Epidermal melanocyte (primary cell): ENCODE measurements around the gene CCDC39.

Source experiments
- DNase-seq: peaks from one replicate; pipeline ENCODE4 v3.0.0; 2011; ENCODE audit warnings: low spot score; ENCODE audit not compliant: insufficient read length

CCDC39 gene

DNA sequence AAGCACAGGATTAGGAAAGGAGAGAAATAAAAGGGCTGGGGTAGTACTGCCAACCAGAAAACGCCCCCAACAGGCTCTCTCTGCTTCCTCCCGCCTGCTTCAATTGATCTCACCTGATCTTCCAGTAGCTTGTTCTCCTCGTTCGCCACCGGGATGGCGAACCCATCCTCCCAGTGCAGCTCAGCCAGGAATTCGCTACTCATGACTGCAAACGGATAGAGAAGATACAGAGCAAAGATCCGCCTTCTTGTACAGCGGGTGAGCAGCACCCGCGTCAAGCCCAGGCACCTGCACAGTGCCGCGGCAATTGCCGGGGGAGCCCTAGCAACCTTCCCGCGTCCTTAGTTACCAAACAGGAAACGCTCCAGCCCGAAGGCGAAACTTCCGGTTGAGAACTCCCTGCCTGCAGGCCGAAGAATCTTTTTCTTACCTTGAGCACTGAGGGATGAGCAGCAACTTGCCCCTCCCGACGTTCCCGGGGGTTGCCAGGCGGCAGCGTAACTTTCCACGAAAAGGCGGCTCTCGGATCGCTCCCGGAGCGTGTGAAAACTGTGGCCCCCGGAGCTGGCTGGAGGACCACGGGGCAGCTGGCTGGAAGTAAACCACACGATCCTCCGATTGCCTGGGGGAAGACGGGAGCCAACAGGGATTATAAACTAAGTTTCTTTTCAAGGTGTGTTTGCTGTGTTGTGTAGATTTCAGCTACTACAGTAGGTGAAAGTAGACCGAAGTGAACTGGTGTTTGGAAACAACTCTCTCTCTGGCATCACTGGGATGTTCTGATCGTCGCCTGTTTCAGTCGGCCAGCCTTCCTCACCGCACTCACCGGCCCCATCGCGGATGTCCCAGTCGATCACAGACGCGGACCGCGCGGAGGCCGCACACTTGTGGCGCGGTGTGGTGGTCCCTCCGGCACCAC lies at the start of gene CCDC39:
Gene CCDC39 (minus strand): TSS at position 312 of the 919 bp plus-strand sequence. CDS start 109 bp downstream, at position 203.
- peak; percentile 23 for DNase-seq

DNA sequence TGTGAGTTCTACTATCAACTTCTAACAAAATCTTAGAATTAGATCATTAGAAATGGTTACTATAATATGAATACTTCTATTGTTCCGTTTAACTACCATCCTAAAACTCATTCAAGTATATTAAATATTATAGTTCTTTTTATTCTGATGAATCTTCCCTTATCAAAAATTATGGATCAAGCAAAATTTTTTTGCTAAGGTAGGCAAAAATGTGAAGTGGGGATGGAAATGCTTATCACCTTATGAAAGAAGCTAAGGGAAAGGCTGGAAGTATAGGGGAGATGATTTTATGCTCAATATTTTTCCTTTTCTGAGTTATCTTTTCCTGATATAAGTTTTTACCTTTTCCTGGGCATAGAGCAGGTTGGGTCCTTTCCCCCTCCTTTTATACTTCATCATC lies 40.7 kb upstream of the CCDC39 start:
- no peak for DNase-seq

DNA sequence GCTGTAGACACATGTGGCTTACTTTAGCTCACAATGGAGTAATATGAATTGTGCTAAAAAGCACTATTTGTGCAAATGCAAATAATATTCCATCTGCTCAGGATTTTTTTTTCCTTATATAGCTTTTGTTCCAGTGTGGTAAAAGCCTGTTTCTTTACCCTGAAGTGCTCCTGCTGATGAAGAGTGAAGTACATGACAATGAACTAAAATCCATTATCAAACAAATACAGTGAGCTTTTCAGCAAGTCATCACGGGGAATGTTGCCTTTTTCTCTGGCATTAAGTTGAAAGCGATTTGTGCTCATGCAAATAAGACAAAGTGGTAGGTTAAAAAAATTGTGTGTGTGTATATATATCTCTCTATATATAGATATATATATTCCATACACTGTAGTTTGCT lies 28.6 kb upstream of the CCDC39 start:
- DNase-seq = no peak

DNA sequence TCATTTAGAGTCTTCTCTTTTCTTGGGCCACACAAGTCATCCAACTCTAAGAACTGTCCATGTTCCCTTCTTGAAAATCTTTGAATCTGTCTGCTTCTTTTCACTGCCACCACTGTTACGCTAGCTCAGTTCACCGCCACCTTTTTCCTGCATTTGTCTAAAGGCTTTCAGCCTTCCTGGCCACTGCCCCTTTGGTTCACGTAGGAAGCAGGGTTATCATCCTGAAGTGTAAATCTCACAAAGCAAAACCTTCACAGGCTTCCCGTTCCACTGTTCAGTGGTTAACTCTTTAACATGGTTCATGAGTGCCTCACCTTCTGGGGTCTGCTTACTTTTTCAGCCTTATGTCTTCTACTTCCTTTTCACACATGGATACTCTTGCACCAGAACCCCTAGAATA lies 26.3 kb upstream of the CCDC39 start:
- no peak for DNase-seq

DNA sequence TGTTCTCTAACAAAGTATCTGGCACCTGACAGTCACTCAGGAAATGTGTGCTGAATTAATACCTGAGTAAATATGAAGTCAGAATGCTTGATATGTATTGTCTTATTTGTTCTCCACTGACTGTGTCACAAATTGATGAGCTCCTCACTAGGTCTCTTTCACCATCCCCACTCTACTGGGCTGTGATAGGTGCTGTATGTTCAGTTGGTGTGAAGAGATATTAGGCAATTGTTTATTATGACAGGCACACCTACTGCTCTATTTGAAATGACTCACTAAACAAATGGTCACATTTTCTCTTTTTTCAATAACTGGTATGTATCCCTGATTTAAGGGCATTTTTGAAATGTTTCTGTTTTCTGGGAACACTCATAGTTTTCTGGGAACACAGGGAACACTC lies 25.2 kb upstream of the CCDC39 start:
- DNase-seq = no peak

DNA sequence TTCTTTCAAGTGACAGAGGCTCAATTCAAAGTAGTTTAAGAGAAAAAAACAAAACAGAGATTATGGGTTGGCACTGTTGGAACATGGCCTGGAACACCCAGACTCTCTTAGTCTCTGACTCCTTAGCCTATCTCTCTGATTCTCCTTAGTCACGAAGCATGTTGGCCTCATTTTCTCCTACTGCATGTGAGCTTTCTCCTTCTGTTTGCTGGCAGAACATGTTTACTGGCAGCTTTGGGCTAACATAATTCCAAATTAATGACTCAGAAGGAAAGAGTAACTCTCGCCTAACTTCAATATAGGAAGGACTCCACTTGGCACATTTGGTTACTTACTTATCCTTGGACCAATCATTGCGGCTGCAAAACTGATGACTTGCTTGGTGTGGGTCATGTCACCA lies 21.7 kb upstream of the CCDC39 start:
- no peak for DNase-seq

DNA sequence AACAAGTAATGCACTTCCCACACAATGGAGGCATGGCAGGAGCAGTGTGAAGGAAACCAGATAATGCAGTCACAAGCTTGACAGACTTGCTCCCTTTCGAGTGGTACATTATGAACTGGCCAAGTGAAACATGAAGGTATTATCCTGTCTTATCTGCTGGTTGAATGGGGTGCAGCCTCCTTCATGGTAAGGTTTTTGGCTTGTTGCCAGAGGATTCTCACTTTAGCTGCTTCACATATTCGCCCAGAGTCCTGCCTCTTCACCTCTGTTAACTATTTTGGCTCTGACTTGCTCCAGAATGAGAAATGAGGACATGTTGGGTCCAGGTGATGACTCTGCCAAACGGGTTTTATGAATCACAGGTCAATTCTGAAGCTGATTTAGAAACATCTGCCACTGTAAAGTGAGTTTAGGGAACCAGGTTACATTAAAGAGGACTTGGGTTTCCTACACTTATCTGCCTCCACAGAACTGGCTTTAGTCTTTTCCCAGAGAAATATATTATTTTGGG lies 19.5 kb upstream of the CCDC39 start:
- no peak for DNase-seq

DNA sequence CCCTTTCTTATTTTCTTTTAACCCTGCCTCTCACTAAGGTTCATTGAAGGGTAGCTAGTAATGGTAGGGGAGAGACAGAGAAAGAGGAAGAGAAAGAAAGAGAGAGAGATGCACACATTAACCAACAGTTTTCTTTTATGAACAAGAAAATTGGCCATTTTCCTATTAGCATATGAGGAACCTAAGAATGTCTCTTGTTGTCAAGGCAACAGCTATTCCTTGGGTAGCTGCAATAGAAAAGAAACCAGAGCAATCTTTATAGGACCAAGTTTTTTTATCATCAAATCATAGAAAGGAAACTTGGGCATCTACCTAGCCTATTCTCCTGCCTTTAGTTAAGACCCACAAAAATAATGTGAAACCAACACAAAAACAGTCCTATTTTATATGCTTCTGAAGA lies 15.0 kb upstream of the CCDC39 start:
- DNase-seq = no peak

DNA sequence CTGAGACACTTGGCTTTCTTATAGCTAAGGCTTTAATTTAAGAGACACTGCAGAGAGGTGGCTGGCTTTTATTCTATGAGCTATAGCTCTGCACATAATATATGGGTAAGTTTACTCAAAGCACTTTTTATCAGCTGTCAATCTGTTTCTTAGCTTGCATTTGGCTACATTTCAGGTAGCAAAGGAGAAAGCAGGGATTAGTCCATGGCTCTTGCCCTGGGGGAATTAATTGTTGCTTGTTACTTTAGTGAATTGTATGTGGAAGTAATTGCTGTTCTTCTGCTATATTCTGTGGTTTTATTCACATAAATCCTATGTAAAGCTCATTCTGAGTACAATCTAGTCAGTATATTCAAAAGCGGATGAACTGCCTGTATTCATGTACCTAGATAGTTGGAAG lies 14.4 kb upstream of the CCDC39 start:
- no peak for DNase-seq

DNA sequence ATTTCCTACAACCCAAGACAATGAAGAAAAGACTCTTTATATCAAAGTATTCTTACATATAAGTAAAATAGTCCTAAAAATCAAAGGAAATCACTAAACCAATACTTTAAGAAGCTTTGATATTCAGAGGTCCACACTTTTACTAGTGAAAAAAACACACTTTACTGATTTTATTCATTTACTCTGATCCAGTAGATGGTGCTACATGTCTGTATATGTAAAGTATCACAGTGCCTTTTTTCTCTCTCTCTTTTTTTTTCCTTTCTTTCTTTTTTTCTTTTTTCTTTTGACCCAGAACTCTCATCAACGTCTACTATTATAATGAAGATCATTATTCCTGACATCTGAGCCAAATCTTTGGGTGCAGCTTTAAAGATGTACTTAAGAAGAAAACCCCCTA lies 10.8 kb upstream of the CCDC39 start:
- no peak for DNase-seq

DNA sequence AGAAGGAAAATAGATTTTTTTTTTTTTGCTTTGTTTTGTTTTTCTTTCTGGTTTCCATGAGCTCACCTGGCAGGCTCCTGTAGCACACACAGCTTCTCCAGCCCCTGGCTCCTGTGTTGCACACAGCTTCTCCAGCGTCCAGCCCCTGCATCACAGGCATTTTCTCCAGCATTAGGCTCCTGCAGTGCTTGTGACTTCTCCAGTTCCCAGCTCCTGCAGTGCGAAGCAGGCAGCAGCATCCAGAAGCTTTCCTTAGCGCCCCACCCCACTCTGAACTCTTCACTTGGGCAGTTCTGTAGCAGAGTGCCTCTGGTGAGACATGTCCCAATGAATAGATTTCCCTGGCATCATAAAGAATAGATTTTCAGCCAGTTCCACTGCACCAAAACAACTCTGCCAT lies 5.5 kb upstream of the CCDC39 start:
- no peak for DNase-seq

DNA sequence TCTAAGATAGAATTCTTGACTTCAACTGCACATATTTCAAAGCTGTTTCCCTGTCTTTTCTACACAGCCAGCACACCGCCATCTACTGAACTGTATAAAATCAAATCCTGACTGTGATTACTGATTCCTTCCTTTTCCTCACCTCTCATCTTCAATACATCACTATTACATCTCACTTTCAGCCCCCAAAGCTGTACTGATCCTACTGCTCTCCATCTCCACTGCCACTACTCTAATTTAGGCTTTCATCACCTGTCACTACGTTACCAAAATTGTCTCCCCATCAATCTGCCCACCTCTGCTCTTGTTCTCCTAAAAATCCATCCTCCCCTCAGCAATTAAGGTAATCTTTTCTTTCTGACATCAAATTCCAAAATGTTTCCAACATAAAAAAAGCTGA lies 4.5 kb upstream of the CCDC39 start:
- no peak for DNase-seq

DNA sequence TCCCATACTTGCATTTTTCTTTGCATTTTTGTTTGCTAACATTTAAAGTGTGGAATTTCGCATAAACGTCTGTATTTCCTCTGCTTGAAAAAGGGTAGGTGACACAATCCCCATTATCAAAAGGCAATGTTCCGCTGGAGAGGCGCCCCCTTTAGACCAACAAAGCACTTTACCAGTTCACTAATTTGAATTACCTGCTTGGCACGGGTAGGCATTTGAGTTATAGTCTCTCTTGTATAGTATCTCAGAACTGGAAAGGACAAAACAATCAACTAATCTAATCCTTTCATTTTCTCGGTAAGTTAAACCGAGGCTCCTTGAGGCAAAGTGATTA lies 775 bp upstream of the CCDC39 start:
- DNase-seq = no peak

DNA sequence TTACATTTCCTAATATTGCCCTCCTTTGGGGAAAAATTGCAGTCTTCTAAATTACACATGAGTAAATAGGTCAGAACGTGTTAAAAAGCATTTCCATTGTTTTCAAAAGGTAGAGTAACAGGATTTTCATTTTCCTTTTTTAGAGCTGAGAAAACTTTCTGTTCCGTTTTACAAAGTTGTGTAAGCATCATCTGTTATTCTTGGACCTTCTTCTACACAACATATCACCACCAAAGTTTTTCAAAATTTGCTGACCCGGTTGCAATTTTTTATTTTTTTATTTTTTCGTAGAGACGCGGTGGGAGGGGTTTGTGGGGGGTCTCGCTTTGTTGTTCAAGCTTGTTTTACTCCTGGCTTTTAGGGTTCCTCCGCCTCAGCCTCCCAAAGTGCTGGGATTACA lies 1.1 kb downstream of the CCDC39 start:
- no peak for DNase-seq

DNA sequence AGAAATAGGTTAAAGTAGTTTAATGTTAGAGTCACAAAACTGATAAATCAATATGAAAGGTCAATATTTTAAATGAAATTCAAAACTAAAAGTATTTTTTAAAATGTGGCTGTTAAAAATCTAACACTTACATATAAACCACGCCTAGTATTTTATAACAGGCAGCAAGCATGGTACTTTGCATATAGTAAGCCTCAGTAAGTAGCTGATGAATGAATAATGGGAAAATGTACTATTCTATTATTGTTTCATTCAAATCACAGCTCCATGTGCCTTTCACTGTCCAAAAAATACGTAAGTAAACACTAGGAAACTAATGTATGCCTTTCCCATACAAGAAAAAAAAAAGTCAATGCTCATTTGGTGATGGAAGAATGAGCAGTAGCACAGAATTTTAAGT lies 17.8 kb downstream of the CCDC39 start:
- DNase-seq = no peak

DNA sequence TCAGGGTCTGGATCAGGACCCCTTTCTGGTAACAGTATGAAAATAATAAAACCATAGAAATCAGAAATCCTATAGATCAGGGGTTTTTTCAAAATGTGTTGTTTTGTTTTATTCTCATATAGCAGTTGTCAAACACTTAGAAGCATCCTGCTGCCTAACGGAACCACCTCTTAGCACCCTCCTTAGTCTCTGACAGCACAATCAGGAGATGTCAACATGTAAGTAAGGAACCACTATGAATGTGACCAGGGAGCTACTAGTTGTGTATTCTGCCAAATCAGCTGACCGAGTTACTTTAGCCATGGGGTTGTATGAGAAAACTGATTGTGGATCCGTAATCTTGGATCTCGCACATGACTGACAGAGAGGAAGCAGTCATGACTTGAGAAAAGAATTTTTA lies 22.2 kb downstream of the CCDC39 start:
- no peak for DNase-seq

DNA sequence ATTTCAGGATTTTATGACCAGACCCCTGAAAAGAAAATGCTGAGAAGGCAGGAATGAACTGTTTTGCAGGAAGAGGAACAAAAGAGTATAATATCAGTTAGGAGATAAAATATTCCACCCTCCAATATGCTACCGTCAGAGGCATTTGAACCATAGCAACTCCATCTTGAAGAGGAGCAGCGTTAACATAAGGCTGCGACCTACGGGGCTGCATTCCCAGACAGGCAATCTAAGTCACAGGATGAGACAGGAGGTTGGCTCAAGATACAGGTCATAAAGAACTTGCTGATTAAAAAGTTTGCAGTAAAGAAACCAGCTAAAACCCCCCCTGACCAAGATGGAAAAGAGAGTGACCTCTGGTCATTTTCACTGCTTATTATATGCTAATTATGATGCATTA lies 22.9 kb downstream of the CCDC39 start:
- DNase-seq = no peak

DNA sequence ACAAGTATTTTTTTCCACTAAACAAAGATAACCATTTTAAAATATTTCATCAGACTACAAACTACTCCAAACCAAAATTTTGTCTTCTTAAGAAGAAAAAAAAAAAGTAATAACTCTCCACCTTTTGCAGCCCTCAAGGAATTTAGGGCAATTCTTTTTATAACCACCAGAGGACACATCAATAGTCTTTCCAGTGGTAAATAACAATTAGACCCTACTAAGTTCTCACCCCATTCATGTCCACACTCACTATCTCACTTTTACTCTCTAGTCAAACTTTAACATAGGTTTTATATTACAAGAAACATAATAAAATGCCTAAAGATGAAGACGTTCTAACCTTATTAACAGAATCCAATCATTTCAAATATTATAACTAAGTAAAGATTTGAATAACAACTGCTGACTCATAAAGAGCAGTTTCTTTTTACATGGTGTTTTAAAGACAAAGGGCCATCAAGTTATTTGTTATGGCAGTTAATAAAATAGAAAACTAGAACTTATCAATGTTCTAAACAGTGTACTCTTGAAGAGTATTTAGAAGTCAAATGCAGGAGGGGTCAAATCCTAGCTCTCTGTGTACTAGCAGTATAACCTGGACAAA lies 33.0 kb downstream of the CCDC39 start:
- no peak for DNase-seq

DNA sequence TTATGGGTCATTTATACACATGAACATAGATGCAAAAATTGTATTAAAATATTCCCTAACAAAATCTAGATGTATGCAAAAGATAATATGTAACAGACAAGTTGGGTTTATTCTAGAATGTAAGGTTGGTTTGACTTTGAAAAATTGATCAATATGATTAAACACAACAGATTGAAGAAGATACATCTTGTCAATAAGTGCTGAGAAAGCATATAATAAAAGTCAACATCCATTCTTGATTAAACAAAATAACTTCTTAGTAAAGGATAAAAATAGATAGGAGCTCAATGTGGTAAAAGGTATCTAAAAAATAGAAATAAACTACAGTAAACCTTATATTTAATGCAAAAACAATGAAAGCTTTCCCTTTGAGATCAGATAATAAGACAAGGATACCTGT lies 38.3 kb downstream of the CCDC39 start:
- DNase-seq = no peak

DNA sequence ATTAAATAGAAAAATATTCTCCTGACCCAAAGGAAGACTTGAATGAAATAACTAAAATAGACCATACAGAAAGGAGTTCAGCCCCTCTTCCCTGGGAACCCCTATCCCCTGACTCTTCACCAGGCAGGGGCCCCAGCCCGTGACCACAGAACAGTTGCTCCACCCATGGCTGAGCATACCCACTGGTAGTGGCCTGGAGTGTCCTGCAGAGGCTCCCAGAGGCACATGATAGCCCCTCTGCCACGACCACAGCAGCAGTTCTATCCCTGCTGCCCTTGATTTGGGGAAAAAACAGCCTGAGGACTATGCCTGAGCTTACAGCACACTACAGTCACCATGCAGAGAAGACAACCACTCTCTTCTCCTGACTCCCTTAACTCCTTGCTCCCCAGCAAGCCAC lies 45.6 kb downstream of the CCDC39 start:
- no peak for DNase-seq

DNA sequence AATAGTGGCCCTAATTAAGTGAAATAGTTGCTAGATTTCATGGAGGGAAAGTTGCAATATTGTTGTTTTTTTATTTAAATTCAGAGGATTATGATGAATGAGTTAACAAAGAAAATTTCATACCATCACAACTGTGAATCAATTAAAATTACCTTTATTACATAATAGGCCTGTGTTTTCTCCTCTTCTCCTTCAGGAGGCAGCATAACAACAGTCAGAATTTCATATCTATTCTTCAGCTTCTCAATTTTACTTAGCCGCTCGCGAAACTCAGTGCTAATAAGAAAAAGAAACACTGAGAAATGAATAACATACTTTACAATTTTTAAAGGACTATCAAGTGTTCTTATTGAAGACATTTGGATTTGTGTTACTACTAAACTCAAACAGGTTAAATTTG lies 48.0 kb downstream of the CCDC39 start:
- DNase-seq = no peak

DNA sequence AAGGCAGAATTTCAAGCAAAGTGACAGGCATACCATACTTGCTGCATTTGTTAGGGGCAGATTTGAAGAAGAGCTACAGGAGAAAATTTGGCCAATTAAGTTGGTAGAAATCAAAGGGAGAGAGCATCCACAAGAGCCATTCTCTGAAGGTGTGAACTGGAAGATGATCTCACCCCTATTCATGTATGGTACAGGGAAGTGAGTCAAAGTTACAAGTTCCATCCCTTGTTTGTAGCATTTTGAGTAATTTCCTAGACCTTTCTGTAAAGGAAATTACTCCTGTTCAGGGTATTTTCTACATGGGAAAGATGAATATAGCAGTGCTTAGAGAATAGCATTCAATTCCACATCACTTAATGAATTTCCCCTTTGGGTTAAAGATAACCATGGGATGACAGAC lies 48.9 kb downstream of the CCDC39 start:
- no peak for DNase-seq

DNA sequence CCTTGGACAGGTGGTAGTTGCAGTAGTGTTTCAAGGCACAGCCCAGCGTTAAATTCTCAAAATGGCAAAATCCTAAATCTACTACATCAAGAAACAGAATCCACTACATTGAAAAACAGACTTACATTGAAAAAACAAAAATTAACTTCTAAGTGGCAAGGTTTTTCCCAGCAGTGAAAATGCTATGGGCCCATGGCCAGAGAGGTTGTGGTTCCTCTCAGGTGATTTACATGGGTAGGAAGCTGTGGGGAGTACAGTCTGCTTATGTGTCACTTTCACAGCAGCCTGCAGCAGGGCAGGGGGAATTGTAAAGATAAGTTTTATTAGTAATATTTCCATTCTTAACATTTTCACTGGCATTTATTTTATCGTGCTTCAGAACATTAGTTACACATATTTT lies 52.4 kb downstream of the CCDC39 start:
- no peak for DNase-seq
